ENCODE results near the gene RIN1. TPM values are rescaled to one million over a fixed set of nuclear protein-coding genes. Genes with fewer than 3 reads are reported as not detected.

Gene RIN1
- total RNA-seq, 1 experiment from 2014 or later: 12.2 TPM

DNA sequence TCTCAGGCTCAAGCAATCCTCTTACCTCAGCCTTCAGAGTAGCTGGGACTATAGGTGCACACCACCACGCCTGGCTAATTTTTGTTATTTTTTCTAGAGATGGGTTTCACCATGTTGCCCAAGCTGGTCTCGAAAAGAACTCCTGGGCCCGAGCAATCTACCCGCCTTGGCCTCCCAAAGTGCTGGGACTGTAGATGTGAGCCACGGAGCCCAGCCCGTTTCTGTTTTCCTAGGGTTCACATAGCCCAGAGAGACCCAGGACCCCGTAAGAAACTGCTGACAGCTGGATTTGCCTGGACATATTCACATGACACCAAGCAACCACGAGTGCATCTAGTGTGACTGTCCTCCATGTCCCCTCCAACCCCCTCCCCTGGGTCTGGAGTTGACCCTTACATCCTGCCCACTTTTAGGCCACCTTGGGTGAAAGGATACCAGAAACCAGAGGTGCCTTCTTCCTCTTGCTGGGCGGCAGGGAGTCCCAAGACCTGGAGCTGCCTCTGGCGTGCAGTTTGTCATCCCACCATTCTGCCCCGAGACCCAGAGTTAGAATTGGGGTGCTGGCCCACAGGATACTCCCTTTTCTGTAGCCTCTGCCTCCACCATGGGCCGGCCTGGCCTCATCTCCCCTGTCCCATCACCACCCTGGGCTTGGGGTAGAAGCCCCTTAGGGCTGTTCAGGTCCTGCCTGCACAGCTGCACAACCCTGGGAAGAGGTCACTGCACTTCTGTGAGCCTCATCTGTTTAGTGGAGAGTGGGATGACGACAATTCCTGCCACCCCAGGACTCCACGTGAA lies 3.7 kb upstream of the RIN1 start:
- in situ Hi-C loops (cut with HindIII; ENCODE audit: low pct_unique_long_range_greater_than_20kb, low sequenced_read_pairs): no loop called here
- DNase-seq (ENCODE audit: low read depth, low spot score): no peak

DNA sequence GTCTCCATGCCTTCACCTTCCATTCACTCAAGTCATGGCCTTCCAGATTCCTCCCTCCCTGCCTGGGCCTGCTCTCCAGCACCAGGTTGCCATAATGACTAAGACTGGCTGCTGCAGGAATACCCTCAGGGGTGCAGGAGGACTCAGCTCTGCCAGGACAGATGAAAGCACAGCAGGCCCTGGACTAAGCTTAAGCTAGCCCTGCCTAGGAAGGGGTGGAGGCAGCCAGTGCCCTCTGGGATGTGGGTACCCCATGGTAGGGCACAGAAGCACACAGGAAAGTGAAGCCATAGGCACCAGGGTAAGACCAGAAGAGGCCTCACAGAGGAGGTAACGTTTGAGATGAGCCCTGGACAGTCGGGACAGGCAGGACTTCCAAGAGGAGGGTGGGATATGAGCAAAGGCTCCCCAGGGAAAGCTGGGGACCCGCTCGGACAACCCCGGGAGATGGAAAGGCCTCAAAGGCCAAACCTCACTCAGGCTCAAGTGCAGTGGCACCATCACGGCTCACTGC lies 3.0 kb upstream of the RIN1 start:
- in situ Hi-C loops (cut with HindIII; ENCODE audit: low pct_unique_long_range_greater_than_20kb, low sequenced_read_pairs): no loop called here
- no peak for DNase-seq (ENCODE audit: low read depth, low spot score)

DNA sequence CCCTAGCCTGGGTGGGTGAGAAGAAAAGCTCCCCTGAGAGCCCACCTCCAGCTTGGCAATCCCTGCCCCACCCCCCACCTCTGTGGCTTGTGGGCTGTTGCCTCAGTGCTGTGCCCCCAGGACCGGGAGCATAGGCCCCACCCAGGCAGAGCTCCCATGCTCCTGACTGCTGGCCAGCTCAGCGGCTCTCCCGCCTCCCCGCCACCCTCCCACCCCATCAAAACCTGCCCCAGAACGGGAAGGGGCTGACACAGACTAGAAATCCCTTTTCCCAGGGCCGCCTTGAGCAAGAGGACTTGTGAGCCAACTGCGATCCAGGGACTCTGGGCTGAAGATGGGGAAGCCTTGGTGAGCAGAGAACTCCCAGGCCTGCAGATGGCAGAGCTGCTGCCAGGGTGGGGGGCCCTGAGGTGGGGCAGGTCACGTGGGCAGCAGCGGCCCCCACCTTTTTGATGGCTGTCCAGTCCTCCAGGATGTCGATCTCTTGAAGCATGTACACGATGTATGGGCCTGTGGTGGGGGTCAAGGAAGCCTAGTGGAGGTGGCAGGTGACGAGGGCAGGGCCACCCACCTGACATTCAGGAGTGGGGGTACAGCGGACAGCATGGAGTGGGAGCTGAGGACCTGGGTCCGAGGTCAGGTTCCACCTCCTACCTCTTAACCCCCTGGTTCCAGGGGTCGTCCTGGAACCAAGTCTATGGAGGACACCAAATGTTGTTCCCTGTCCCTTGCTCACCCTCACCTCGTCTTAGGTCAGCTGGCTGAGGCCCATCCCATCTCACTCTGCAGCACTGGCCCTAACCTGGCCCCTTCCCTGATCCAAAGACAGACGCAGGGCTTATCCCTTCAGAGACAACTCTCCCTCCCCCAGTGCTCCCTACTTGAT lies 2.3 kb upstream of the RIN1 start:
- in situ Hi-C loops (cut with HindIII; ENCODE audit: low pct_unique_long_range_greater_than_20kb, low sequenced_read_pairs): no loop called here

DNA sequence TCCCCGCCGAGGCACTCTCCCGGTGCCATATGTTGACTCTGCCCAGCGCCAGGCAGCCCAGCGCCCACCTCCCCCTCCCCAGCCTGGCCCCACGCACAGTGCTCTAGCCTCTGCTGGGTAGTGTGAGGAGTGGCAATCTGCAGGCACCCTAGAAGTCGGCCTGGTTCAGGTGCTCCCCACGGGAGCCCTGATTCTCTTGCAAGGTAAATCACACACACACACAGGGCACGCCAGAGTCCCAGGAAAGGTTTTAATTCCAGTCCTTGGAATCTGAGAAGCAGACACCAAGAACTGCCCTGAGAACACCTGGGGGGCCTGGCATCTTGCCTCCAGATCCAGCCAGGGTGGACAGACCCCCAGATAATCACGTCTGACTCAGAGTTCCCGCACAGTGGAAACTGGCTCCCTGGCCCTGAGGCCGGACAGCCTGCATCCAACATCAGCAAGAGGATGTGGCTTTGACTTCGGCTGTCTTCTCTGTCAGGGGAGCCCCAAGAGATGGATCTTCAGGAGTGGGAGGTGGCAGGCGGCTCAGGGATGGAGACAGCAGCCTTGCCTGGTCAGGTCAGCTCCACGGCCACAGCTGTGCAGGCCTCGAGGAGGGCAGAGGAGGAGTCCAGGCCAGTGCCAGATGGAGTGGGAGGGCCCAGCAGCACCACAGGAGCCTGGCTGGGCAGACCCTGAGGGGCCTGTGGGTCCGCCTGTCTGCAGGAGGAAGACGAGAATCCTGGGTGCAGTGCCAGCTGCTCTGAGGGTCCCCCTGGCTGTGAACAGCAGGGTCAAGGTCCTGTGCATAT lies 1.1 kb upstream of the RIN1 start:
- no peak for DNase-seq (ENCODE audit: low read depth, low spot score)
- in situ Hi-C loops (cut with HindIII; ENCODE audit: low pct_unique_long_range_greater_than_20kb, low sequenced_read_pairs): no loop called here

More for the DNA sequence above, 2.3 kb upstream of the RIN1 start:
- no peak for DNase-seq (ENCODE audit: low read depth, low spot score)

- in situ Hi-C loops (cut with HindIII; ENCODE audit: low pct_unique_long_range_greater_than_20kb, low sequenced_read_pairs): no loop called here
- DNase-seq (ENCODE audit: low read depth, low spot score): no peak
Observed at GRCh38 chr11:66335531-66336233, 552 bp downstream of the RIN1 start.

DNA sequence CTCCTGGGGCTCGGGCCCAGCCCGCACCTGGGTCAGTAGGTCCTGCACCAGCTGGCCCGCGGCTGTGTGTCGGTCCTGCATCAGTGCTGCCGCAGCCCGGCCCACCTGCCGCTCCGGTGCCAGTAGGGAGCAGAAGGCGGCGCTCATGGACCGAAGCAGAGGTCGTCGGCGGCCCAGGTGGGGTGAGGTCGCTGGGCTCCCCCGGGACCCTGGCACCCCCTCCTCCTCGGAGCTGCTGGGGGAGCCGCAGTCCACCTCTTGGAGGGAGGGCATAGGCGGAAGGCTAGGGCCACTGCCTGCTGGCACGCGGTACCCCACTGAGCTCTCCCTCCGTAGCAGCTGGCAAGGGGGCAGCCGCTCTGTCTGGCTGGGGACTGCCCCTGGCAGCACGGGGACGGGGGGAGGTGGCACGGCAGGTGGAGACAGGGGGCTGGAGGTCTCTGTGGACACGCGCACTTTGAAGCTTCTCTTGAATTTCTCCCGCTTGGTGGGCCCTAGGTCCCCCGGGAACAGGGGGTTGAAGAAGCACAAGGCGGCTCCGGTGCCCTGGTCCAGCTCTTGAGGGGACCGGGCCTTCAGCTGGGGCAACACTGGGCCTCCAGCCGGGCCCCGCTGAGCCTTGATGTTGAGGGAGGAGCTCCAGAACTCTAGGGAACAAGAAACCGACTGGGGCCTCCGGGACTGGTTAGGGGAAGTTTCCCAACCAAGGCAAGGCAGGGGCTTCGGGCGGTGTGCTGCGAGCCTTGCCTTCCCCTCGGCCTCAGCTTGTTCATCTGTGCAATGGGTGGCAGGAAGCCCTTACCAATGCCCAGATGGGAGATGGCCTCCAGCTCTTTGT lies 1.4 kb downstream of the RIN1 start:
- in situ Hi-C loops (cut with HindIII; ENCODE audit: low pct_unique_long_range_greater_than_20kb, low sequenced_read_pairs): no loop called here

GRCh38 chr11:66333896-66334604 lies 2.2 kb downstream of the RIN1 start:
- in situ Hi-C loops (cut with HindIII; ENCODE audit: low pct_unique_long_range_greater_than_20kb, low sequenced_read_pairs): no loop called here
- DNase-seq (ENCODE audit: low read depth, low spot score): no peak

More for the DNA sequence above, 1.4 kb downstream of the RIN1 start:
- DNase-seq (ENCODE audit: low read depth, low spot score): no peak

DNA sequence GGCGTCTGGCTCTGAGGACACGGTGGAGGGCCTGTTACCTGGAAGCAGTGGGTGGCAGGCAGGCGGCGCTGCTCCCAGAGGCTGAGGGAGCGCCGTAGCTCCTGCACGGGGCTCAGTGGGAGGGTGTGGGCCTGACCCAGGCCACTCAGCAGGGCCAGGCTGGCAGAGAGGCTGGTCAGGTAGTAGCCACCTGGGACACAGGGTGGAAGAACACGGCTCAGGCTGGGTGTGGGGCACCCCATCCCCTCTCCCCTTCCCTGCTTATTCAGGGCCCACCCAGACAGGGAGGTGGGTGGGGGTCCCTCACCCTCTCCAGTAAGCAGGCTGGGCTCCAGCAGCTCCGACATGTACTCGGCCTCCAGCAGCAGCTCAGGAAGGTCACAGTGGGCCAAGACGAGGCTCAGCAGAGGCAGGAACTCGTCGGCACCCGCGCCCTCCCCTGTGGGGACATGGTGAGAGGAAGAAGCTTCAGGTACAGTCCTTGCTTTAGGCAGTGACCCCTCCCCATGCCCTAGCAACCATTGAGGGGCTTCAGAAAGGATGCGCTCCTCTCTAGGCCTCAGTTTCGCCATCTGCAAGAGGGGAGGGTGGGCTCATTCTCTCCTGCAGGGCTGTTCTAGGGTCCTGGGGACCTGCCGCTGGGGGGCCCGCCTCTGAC lies 2.9 kb downstream of the RIN1 start:
- in situ Hi-C loops (cut with HindIII; ENCODE audit: low pct_unique_long_range_greater_than_20kb, low sequenced_read_pairs): no loop called here
- no peak for DNase-seq (ENCODE audit: low read depth, low spot score)

GRCh38 chr11:66332371-66333219 lies 3.6 kb downstream of the RIN1 start:
- in situ Hi-C loops (cut with HindIII; ENCODE audit: low pct_unique_long_range_greater_than_20kb, low sequenced_read_pairs): no loop called here
- DNase-seq (ENCODE audit: low read depth, low spot score): no peak

DNA sequence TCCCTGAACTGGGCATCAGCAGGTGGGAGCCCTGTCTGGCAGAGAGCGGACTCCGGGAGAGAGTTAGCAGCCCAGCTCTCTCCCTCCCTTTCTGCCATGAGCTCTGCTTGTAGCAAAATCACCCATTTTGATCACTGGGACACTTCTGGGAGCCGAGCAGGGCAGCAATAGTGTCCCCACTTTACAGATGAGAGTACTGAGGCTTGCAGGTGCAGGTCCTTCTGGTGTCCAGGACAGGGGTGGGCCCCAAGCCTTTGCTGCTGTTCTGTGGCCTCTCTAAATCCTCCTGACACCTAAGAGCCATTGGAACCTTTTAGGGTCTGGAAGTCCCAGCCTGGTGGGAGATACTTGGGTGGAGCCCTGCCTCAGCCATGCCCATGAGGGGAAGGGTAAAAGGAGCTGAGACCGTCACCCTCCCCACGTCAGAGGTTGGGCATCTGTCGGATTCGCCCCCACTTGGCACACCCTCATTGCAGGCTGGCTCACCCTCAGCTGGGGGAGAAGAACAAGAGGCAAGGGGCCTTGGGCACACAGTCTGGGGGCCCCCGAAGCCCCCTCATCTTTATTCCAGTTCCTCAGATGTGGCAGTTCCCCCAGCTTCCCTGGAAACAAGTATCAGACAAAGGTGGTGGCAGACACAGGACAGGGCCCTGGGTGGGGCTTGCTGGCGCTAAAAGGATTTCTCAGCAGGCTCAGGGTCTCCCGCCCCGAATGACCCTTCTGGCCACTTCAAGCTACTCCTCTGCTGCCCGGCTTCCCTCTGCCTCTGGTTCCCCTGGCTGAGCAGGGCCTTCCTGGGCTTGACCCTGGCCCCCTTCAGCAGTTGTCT lies 4.5 kb downstream of the RIN1 start:
- no peak for DNase-seq (ENCODE audit: low read depth, low spot score)
- in situ Hi-C loops (cut with HindIII; ENCODE audit: low pct_unique_long_range_greater_than_20kb, low sequenced_read_pairs): no loop called here

- no peak for DNase-seq (ENCODE audit: low read depth, low spot score)
- in situ Hi-C loops (cut with HindIII; ENCODE audit: low pct_unique_long_range_greater_than_20kb, low sequenced_read_pairs): no loop called here
Observed at GRCh38 chr11:66330931-66331330, 5.3 kb downstream of the RIN1 start.

DNA sequence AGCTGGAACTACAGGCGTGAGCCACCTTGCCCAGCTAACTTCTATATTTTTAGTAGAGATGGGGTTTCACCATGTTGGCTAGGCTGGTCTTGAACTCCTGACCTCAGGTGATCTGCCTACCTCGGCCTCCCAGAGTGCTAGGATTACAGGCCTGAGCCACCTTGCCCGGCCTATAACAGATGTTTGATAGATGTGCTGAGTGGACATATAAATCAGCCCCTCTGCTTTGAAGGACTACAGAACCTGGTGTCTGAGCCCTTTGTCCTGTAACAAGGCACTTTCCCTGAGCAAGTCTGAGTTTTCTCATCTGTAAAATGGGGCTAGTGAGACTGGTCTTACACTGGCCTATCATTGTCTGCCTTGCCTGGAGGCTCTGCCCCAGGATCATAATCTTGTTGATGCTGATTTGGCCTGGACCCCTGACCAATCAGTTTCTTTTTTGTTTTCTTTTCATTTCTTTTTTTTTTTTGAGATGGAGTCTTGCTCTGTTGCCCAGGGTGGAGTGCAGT lies 7.0 kb downstream of the RIN1 start:
- in situ Hi-C loops (cut with HindIII; ENCODE audit: low pct_unique_long_range_greater_than_20kb, low sequenced_read_pairs): no loop called here
- no peak for DNase-seq (ENCODE audit: low read depth, low spot score)

DNA sequence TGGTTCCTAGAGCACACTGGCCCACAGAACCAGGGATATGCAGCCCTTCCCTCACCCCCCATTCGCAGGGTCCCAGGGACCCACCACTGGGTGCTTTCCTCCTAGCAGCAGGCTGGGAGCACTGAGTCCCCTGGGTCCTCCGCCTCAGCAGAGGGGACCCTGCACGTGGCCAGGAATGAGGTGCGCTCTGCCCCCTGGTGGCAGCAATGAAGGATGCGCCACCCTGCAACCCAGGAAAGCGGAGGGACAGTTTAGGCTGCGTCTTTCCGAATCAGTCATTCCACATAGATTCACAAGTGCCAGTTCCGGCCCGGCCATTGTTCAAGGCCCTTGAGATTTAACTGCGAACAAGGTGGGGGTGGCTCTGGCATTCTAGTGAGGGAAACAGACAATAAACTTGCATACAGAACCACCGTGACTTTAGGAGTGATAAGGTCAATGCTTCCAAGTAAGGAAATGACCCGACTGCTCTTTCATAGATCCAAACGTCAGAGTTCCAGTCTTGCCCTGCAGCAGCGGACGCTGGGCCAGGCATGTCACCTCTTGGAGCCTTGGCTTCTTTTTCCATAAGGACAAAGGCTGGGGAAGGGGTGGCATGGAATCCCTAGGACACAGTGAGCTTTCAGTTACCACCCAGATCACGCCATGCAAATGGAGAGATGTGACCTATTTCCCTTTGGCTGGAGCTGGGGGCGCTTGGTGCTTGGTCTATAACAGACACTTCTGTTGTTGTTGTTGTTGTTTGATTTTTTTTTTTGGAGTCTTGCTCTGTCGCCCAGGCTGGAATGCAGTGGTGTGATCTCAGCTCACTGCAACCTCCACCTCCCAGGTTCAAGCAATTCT lies 7.7 kb downstream of the RIN1 start:
- in situ Hi-C loops (cut with HindIII; ENCODE audit: low pct_unique_long_range_greater_than_20kb, low sequenced_read_pairs): no loop called here
- DNase-seq (ENCODE audit: low read depth, low spot score): peak; percentile 73
